Esophagus squamous epithelium (tissue), 4 donors: ENCODE results near the gene EVC2.

ENCODE experiments used
- CTCF ChIP-seq, 6 experiments: fragments of 450-650 bp in 4 of 6; fragments of 200-600 bp in 2 of 6; sonication (generic) in 2 of 6; IDR thresholded peaks; one replicate each; pipeline ENCODE4 v1.5.1; 2016 to 2019; ENCODE audit warnings: antibody characterized with exemption in 6 of 6, mild to moderate bottlenecking in 4 of 6, moderate library complexity in 4 of 6
- POLR2A ChIP-seq, 4 donors: fragments of 450-650 bp; IDR thresholded peaks; one replicate each; pipeline ENCODE4 v1.6.1; 2017; ENCODE audit warnings: antibody characterized with exemption in 4 of 4, mild to moderate bottlenecking in 4 of 4, moderate library complexity in 3 of 4

- TF ChIP-seq CTCF (IDR thresholded peaks at IDR 0.05) (no peak), POLR2A (IDR thresholded peaks at IDR 0.05) (no peak)
These were observed 31.6 kb downstream of the EVC2 start for GRCh38 chr4:5676763-5677162.
